HK-2 (cell line): ENCODE results near the gene ANKRD30B.
"Not testable (repeated sequence)": the region's sequence is repeated elsewhere in the genome, so short reads cannot be mapped to it uniquely, and the experiment has no call there.

Experiments used
- DNase-seq: peaks from one replicate; pipeline ENCODE4 v3.0.0-alpha.2; 2018; ENCODE audit not compliant: unreplicated experiment

Gene ANKRD30B

GRCh38 chr18:14851533-14851932, 103.6 kb downstream of the ANKRD30B start:
- DNase-seq, result not testable (repeated sequence)

GRCh38 chr18:14855634-14856033, 107.7 kb downstream of the ANKRD30B start:
- not testable (repeated sequence) for DNase-seq

GRCh38 chr18:14856256-14856655, 108.3 kb downstream of the ANKRD30B start:
- not testable (repeated sequence) for DNase-seq

GRCh38 chr18:14858514-14858913, 110.5 kb downstream of the ANKRD30B start:
- DNase-seq, result not testable (repeated sequence)

GRCh38 chr18:14859995-14860394, 112.0 kb downstream of the ANKRD30B start:
- not testable (repeated sequence) for DNase-seq

- DNase-seq, result not testable (repeated sequence)
Observed at GRCh38 chr18:14866426-14866825, 118.5 kb downstream of the ANKRD30B start.

GRCh38 chr18:14867988-14868387, 120.0 kb downstream of the ANKRD30B start:
- DNase-seq, result not testable (repeated sequence)

GRCh38 chr18:14868825-14869224, 120.9 kb downstream of the ANKRD30B start:
- not testable (repeated sequence) for DNase-seq

- DNase-seq, result not testable (repeated sequence)
Observed at GRCh38 chr18:14878826-14879225, 130.9 kb downstream of the ANKRD30B start.

GRCh38 chr18:14900435-14900834, 152.5 kb downstream of the ANKRD30B start:
- no peak for DNase-seq
